Astrocyte of the spinal cord (primary cell): ENCODE data around the gene PLCH1.

Experiments used
- DNase-seq: peaks from one replicate; pipeline ENCODE4 v3.0.0; 2011; ENCODE audit warnings: low read depth, low spot score
- H3K4me3 ChIP-seq: 2 replicates; pipeline ENCODE4 v1.5.1; 2011; ENCODE audit warnings: low read depth, mild to moderate bottlenecking, low read length, moderate library complexity
- CTCF ChIP-seq: IDR thresholded peaks from 2 replicates; pipeline ENCODE4 v1.5.1; 2012; ENCODE audit warnings: low read depth, mild to moderate bottlenecking, low read length, inconsistent platforms
- in situ Hi-C: cut with HindIII; loops from 2 replicates; pipeline ENCODE4 v1.10.0; 2017; ENCODE audit warnings: low sequenced_read_pairs

Gene PLCH1

GRCh38 chr3:155334215-155334913 lies 410.5 kb downstream of the PLCH1 start:
- in situ Hi-C loops = no loop called here
- no peak overlapping the region for H3K4me3 ChIP-seq
- no peak for TF ChIP-seq CTCF
- DNase-seq = no peak

DNA sequence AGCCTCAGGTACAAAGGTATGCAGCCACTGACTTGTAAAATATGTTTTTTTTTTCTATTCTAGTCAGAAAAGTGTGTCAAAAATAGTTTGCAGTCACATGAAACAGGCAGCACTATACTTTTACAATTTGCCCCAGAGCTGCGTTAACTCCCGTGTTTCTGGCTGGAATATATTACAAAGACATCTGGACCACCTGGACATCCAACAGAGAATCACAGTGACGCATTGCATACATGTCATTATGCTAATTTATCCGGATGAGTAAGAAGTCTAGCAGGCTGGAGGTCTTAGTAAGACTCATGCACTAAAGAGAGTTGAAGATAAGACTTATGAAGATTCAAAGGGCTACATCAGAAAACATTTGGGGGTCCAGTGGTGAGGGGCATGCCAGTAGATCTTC lies 412.2 kb downstream of the PLCH1 start:
- in situ Hi-C loops = no loop called here
- TF ChIP-seq CTCF = no peak
- peak; percentile 23 for DNase-seq
- H3K4me3 ChIP-seq = no peak overlapping the region

DNA sequence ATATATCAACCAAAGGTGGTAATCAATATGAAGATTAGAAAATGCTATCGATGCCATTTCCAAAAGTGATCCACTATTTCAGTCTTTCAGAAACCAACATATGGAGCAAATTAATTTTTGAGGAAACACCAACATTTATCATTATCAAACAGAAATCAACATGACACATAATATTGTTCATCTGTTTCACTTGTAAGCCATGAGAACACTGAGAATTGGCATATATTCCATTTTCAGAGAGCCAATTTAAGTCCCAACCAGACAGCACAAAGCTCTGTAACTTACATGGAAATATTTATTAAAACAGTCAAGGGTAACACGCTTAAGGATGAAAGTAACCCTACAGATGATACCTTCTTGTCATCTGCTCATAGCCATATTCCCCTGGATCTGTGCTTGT lies 413.8 kb downstream of the PLCH1 start:
- in situ Hi-C loops = no loop called here
- DNase-seq = no peak
- no peak for TF ChIP-seq CTCF
- no peak overlapping the region for H3K4me3 ChIP-seq

- in situ Hi-C loops = no loop called here
- DNase-seq = no peak
- TF ChIP-seq CTCF = no peak
- H3K4me3 ChIP-seq = no peak overlapping the region
Observed at GRCh38 chr3:155330370-155330769, 414.5 kb downstream of the PLCH1 start.

DNA sequence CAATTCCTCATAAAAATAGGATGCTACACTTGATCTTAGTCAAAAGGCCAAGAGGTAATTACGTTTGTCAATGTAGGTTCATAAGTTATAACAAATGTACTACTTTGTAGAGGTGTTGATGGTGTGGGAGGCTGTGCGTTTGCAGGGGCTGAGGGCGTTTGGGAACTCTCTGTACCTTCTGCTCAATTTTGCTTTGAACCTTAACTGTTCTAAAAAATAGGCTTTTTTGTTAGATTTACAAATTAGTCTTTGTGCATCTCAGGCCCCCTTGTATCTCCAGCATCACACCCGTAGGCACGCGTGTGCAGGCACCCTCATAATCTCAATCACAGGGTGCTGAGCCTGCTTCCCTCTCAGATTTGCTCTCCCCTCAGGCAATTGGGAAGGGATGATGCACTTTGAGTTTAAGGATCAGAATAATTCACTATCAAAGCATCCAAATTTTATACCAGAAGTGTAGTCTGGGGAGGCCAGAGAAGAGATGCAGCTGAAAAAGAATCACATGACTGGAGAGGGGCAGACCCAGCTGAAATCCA lies 415.3 kb downstream of the PLCH1 start:
- H3K4me3 ChIP-seq = no peak overlapping the region
- DNase-seq = no peak
- in situ Hi-C loops = no loop called here
- no peak for TF ChIP-seq CTCF

GRCh38 chr3:155327871-155328270 lies 417.0 kb downstream of the PLCH1 start:
- in situ Hi-C loops = no loop called here
- H3K4me3 ChIP-seq = no peak overlapping the region
- DNase-seq = no peak
- no peak for TF ChIP-seq CTCF
